WTC11 (cell line): ENCODE measurements around the gene DDX20. TPM values are rescaled to one million over a fixed set of nuclear protein-coding genes. Genes with fewer than 3 reads are reported as not detected.

Experiments
- ATAC-seq: fragments of 200-7000 bp; cut with Tn5 transposase; 2 replicates; pipeline ENCODE4 v1.10.0; 2021; ENCODE audit warnings: mild to moderate bottlenecking, moderate library complexity
- CTCF ChIA-PET: fragments of 300-600 bp; sonication (Branson Sonifier 250); formaldehyde crosslinking; loops from one replicate; lab custom pipeline; 2021; ENCODE audit warnings: antibody characterized with exemption; lab: Charles Lee
- POLR2A ChIA-PET: fragments of 350-600 bp; sonication (Branson Sonifier 250); formaldehyde crosslinking; loops from one replicate; lab custom pipeline; 2021; ENCODE audit warnings: antibody characterized with exemption; lab: Charles Lee
- DNase-seq: peaks from one replicate; pipeline ENCODE4 v3.0.0; 2021; ENCODE audit warnings: low spot score
- H3K27ac Mint-ChIP-seq: 2 replicates; pipeline ENCODE4 v1.8.0; 2021; ENCODE audit warnings: mixed read lengths
- H3K27me3 Mint-ChIP-seq: 2 replicates; pipeline ENCODE4 v1.8.0; 2021; ENCODE audit warnings: low read depth, mild to moderate bottlenecking, moderate library complexity, mixed read lengths
- H3K36me3 Mint-ChIP-seq: 2 replicates; pipeline ENCODE4 v1.8.0; 2021; ENCODE audit warnings: mixed read lengths
- H3K4me1 Mint-ChIP-seq: 2 replicates; pipeline ENCODE4 v1.8.0; 2022; ENCODE audit warnings: mixed read lengths
- H3K4me3 Mint-ChIP-seq: 2 replicates; pipeline ENCODE4 v1.8.0; 2021; ENCODE audit warnings: mild to moderate bottlenecking, moderate library complexity, mixed read lengths
- H3K9me3 Mint-ChIP-seq: 2 replicates; pipeline ENCODE4 v1.8.0; 2021; ENCODE audit warnings: mixed read lengths
- ESRRA ChIP-seq: sonication (generic); formaldehyde crosslinking; IDR thresholded peaks from 2 replicates; pipeline ENCODE4 v1.8.1; 2022; ENCODE audit warnings: mild to moderate bottlenecking, missing genetic modification reagents, borderline replicate concordance
- ETV6 ChIP-seq: sonication (generic); formaldehyde crosslinking; IDR thresholded peaks from 2 replicates; pipeline ENCODE4 v1.8.1; 2022; ENCODE audit warnings: mild to moderate bottlenecking, missing genetic modification reagents
- FOXK1 ChIP-seq: sonication (generic); formaldehyde crosslinking; IDR thresholded peaks from 2 replicates; pipeline ENCODE4 v1.8.0; 2022; ENCODE audit warnings: mild to moderate bottlenecking, moderate library complexity, missing genetic modification reagents
- HMGA2 ChIP-seq: fragments of 250-450 bp; sonication (Bioruptor Pico); IDR thresholded peaks from 2 replicates; pipeline ENCODE4 v1.4.0; 2021; ENCODE audit warnings: mild to moderate bottlenecking, moderate library complexity
- SOX15 ChIP-seq: fragments of 250-450 bp; sonication (Bioruptor Pico); IDR thresholded peaks from 2 replicates; pipeline ENCODE4 v1.9.0; 2021; ENCODE audit warnings: mild to moderate bottlenecking
- TEAD1 ChIP-seq: sonication (generic); formaldehyde crosslinking; IDR thresholded peaks from 2 replicates; pipeline ENCODE4 v1.8.0; 2022; ENCODE audit warnings: mild to moderate bottlenecking, missing genetic modification reagents
- TP53 ChIP-seq: sonication (generic); formaldehyde crosslinking; IDR thresholded peaks from 2 replicates; pipeline ENCODE4 v1.8.1; 2023; ENCODE audit warnings: mild to moderate bottlenecking, missing genetic modification reagents
- USF1 ChIP-seq: sonication (generic); formaldehyde crosslinking; IDR thresholded peaks from 2 replicates; pipeline ENCODE4 v1.8.0; 2022; ENCODE audit warnings: mild to moderate bottlenecking, missing genetic modification reagents
- ZBTB43 ChIP-seq: sonication (generic); formaldehyde crosslinking; IDR thresholded peaks from 2 replicates; pipeline ENCODE4 v1.8.1; 2023; ENCODE audit warnings: mild to moderate bottlenecking, missing genetic modification reagents
- total RNA-seq: library from RNA; stranded (reverse); gene quantifications from 3 replicates; pipeline ENCODE4 v1.2.3, GENCODE V29; 2021
- TF ChIP-seq, protein P1 (sequence below): fragments of 250-450 bp; sonication (Bioruptor Pico); IDR thresholded peaks from 2 replicates; pipeline ENCODE4 v1.8.0; 2021; ENCODE audit warnings: mild to moderate bottlenecking

Gene DDX20
- total RNA-seq, 1 experiment from 2014 or later = 19.3 TPM

DNA sequence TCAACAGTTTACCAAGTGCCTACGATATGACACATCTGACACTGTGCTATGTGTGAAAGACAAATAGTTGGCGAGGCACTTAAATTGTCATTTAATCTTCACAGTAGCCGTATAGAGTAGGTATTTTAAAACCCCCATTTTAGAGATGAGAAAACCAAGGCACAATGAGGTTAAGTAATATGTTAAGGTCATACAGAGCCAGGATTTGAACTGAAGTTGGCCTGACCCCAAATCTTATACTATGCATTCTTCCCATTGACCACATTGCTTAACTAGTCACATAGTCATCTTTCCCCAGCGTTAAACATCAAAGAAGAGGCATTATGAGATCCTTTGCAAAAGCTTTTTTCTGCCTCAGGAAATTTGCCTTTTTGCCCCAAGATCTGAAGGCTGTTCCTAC lies 20.4 kb upstream of the DDX20 start (continued):
- TF ChIP-seq, protein P1, sequence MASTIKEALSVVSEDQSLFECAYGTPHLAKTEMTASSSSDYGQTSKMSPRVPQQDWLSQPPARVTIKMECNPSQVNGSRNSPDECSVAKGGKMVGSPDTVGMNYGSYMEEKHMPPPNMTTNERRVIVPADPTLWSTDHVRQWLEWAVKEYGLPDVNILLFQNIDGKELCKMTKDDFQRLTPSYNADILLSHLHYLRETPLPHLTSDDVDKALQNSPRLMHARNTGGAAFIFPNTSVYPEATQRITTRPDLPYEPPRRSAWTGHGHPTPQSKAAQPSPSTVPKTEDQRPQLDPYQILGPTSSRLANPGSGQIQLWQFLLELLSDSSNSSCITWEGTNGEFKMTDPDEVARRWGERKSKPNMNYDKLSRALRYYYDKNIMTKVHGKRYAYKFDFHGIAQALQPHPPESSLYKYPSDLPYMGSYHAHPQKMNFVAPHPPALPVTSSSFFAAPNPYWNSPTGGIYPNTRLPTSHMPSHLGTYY (CRISPR knock-in tag) = no peak

GRCh38 chr1:111735858-111736544 lies 19.7 kb upstream of the DDX20 start:
- ATAC-seq = no peak
- Mint-ChIP-seq H3K27me3 (peaks cover 5% of the 10 kb centered on the region), H3K4me3 (no peak overlapping the region), H3K27ac (no peak overlapping the region), H3K9me3 (no peaks in the 10 kb centered on the region), H3K4me1 (peaks cover 20% of the 10 kb centered on the region), H3K36me3 (no peaks in the 10 kb centered on the region; the same call in 1 of the 2 replicates)
- ChIA-PET POLR2A (interaction anchor here (0.6 to 2.0 kb wide), 3 partner anchors 8 to 146 kb away, joined by 3 to 6 read pairs (median 3); no protein-coding TSS in a partner anchor), CTCF (interaction anchor here (1.2 to 7.7 kb wide), 10 partner anchors 10 to 633 kb away, joined by 3 to 78 read pairs (median 8); no protein-coding TSS in a partner anchor)
- peak; percentile 40 for DNase-seq
- no peak for TF ChIP-seq ZBTB43
- 0 out of 2 replicates have a peak, but pooled peaks have one; percentile 64 for TF ChIP-seq TEAD1 (CRISPR knock-in tag)
- TF ChIP-seq ESRRA (CRISPR knock-in tag) = no peak
- peak; percentile 33; the same call in 1 of the 2 replicates for TF ChIP-seq USF1 (CRISPR knock-in tag)

DNA sequence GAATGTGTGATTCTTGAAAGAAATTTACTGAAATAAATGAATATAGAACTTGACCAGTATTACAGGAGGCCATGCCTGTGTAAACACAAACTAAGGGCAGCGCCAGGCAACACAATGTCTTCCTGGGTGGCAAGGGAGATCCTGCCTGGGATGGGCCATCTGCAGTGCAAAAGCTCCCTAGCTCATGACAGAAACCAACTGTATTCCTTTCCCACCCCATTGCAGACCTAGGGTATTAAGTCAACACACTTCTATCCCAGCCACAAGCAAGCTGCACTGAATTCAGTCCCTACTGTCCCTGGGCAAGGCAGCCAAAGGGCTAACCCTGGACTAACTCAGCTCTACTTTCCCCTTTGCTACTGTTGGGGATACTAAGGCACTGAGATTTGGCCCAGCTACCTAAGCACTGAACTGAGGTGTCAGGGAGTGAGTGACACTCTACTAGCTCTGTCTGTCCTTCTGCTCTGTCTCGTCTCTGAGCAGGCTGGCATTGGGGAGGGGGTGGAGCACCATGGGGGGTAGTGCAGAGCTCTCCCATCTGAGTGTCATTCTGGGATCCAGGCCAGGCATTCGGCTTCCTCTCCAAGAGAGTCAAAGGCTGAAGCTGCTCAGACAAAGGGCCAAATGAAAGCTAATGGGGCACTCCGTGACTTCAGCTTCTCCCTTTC lies 19.0 kb upstream of the DDX20 start:
- peak overlapping the region; percentile 59; the same call in 1 of the 2 replicates for H3K27ac Mint-ChIP-seq
- ATAC-seq (no peak), DNase-seq (no peak)
- no peak overlapping the region for H3K4me3 Mint-ChIP-seq
- peaks cover 27% of the 10 kb centered on the region for H3K4me1 Mint-ChIP-seq
- no peak for TF ChIP-seq SOX15 (CRISPR knock-in tag)
- no peak for TF ChIP-seq TP53 (CRISPR knock-in tag)
- TF ChIP-seq HMGA2 (CRISPR knock-in tag) = no peak
- no peaks in the 10 kb centered on the region for H3K9me3 Mint-ChIP-seq
- POLR2A ChIA-PET = interaction anchor here (0.6 to 2.0 kb wide), 3 partner anchors 9 to 18 kb away, joined by 3 to 6 read pairs (median 4); no protein-coding TSS in a partner anchor
- CTCF ChIA-PET = interaction anchor here (1.1 to 7.7 kb wide), 12 partner anchors 8 to 633 kb away, joined by 3 to 78 read pairs (median 8); no protein-coding TSS in a partner anchor
- H3K27me3 Mint-ChIP-seq = peaks cover 12% of the 10 kb centered on the region
- H3K36me3 Mint-ChIP-seq = no peaks in the 10 kb centered on the region; the same call in 1 of the 2 replicates

GRCh38 chr1:111737216-111738132 lies 18.2 kb upstream of the DDX20 start:
- DNase-seq = no peak
- ChIA-PET CTCF (interaction anchor here (1.1 to 7.7 kb wide), 13 partner anchors 9 to 288 kb away, joined by 3 to 78 read pairs (median 10); partner anchors contain the start of genes ATP5PB and WDR77), POLR2A (interaction anchor here (0.7 to 2.0 kb wide), 9 partner anchors 9 to 230 kb away, joined by 3 to 6 read pairs (median 4); no protein-coding TSS in a partner anchor)
- no peak for ATAC-seq
- H3K27me3 Mint-ChIP-seq = peaks cover 20% of the 10 kb centered on the region
- no peaks in the 10 kb centered on the region for H3K9me3 Mint-ChIP-seq
- peaks cover 26% of the 10 kb centered on the region for H3K4me1 Mint-ChIP-seq
- peak overlapping the region; percentile 27 for H3K27ac Mint-ChIP-seq
- no peaks in the 10 kb centered on the region; the same call in 1 of the 2 replicates for H3K36me3 Mint-ChIP-seq
- no peak for TF ChIP-seq FOXK1 (CRISPR knock-in tag)
- peak; percentile 59 for TF ChIP-seq ETV6 (CRISPR knock-in tag)
- H3K4me3 Mint-ChIP-seq = no peak overlapping the region
